Measurements from ENCODE around the gene MRPL22.

DNA sequence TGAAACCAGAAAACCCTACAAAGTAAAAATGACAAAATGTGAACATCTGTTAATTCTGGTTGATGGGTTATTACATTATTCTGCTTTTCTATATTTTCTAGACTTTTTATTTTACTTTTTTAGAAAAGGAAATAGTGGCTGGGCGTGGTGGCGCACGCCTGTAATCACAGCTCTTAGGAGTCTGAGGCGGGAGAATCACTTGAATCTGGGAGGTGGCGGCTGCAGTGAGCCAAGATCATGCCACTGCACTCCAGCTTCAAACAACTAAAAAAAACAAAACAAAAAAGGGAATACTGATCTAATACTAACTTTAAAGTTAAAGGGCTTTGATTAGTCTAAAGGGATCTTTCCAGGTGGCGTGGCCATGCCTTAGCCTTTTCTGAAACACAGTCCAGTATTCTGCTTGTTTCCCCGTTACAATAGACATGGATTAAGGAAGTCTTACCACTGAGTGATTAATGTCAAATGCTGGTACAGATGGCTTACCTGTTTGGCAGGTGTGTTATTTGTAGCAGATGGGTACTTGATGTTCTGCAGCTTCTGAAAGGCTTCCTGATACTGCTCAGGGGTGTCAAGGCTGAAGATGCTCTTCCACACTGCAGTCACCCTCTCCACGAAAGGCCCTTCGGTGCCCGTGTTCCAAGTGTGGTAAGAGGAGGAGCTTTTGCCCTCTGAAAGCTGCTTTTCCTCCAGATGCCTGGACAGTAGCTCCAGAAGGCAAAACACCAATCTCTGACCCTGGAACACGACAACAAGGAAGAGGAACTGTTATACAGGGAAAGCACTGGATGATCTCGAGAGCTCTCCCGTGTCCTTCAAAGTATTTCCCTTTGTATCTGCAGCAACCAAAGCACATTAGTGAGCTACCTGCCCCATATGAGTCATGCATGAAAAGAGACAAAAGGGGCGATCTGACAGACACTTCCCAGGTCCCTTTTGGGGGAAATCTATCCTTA lies 45.0 kb upstream of the MRPL22 start:
- TF ChIP-seq, protein P1, sequence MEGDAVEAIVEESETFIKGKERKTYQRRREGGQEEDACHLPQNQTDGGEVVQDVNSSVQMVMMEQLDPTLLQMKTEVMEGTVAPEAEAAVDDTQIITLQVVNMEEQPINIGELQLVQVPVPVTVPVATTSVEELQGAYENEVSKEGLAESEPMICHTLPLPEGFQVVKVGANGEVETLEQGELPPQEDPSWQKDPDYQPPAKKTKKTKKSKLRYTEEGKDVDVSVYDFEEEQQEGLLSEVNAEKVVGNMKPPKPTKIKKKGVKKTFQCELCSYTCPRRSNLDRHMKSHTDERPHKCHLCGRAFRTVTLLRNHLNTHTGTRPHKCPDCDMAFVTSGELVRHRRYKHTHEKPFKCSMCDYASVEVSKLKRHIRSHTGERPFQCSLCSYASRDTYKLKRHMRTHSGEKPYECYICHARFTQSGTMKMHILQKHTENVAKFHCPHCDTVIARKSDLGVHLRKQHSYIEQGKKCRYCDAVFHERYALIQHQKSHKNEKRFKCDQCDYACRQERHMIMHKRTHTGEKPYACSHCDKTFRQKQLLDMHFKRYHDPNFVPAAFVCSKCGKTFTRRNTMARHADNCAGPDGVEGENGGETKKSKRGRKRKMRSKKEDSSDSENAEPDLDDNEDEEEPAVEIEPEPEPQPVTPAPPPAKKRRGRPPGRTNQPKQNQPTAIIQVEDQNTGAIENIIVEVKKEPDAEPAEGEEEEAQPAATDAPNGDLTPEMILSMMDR (IDR thresholded peaks at IDR 0.05; ENCODE audit: low read depth, low read length, missing input control), result no peak
- TF ChIP-seq TAF1 (conservative IDR thresholded peaks at IDR 0.05) (no peak), YY1 (IDR thresholded peaks at IDR 0.05) (no peak), FOXA1 (IDR thresholded peaks at IDR 0.05) (no peak), RXRA (IDR thresholded peaks at IDR 0.05) (no peak), HNF4G (IDR thresholded peaks at IDR 0.05) (no peak), GABPA (IDR thresholded peaks at IDR 0.05 in 1 of 2, conservative IDR thresholded peaks at IDR 0.05 in 1 of 2) (no peak), HNF4A (conservative IDR thresholded peaks at IDR 0.05) (no peak)
- TF ChIP-seq, protein P2, sequence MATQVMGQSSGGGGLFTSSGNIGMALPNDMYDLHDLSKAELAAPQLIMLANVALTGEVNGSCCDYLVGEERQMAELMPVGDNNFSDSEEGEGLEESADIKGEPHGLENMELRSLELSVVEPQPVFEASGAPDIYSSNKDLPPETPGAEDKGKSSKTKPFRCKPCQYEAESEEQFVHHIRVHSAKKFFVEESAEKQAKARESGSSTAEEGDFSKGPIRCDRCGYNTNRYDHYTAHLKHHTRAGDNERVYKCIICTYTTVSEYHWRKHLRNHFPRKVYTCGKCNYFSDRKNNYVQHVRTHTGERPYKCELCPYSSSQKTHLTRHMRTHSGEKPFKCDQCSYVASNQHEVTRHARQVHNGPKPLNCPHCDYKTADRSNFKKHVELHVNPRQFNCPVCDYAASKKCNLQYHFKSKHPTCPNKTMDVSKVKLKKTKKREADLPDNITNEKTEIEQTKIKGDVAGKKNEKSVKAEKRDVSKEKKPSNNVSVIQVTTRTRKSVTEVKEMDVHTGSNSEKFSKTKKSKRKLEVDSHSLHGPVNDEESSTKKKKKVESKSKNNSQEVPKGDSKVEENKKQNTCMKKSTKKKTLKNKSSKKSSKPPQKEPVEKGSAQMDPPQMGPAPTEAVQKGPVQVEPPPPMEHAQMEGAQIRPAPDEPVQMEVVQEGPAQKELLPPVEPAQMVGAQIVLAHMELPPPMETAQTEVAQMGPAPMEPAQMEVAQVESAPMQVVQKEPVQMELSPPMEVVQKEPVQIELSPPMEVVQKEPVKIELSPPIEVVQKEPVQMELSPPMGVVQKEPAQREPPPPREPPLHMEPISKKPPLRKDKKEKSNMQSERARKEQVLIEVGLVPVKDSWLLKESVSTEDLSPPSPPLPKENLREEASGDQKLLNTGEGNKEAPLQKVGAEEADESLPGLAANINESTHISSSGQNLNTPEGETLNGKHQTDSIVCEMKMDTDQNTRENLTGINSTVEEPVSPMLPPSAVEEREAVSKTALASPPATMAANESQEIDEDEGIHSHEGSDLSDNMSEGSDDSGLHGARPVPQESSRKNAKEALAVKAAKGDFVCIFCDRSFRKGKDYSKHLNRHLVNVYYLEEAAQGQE (IDR thresholded peaks at IDR 0.05), result no peak
- TF ChIP-seq, protein P3, sequence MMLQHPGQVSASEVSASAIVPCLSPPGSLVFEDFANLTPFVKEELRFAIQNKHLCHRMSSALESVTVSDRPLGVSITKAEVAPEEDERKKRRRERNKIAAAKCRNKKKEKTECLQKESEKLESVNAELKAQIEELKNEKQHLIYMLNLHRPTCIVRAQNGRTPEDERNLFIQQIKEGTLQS (IDR thresholded peaks at IDR 0.05), result no peak
- TF ChIP-seq, protein P4, sequence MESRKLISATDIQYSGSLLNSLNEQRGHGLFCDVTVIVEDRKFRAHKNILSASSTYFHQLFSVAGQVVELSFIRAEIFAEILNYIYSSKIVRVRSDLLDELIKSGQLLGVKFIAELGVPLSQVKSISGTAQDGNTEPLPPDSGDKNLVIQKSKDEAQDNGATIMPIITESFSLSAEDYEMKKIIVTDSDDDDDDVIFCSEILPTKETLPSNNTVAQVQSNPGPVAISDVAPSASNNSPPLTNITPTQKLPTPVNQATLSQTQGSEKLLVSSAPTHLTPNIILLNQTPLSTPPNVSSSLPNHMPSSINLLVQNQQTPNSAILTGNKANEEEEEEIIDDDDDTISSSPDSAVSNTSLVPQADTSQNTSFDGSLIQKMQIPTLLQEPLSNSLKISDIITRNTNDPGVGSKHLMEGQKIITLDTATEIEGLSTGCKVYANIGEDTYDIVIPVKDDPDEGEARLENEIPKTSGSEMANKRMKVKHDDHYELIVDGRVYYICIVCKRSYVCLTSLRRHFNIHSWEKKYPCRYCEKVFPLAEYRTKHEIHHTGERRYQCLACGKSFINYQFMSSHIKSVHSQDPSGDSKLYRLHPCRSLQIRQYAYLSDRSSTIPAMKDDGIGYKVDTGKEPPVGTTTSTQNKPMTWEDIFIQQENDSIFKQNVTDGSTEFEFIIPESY (IDR thresholded peaks at IDR 0.05), result no peak

All from liver (tissue), 3 donors.